ENCODE results near the gene DTWD2.

DNA sequence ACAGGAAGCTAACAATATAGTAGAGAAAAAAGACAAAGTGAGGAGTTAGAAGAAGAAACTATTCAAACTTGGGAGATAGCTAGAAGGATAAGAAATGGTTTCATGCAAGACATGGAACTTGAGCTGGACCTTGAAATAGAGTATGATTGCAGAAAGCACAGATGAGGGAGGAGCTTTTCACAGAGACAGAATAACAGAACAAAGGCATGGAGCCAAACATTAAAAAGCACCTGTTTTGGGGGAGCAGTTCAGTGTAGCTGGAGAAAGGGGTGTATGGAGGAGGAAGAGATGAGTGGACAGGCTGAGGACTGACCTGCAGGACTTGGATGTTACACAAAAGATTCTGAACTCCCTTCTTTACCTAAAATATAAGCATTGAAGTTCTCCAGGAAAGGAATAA is 25.2 kb downstream of the DTWD2 start:
- TF ChIP-seq, protein P1, sequence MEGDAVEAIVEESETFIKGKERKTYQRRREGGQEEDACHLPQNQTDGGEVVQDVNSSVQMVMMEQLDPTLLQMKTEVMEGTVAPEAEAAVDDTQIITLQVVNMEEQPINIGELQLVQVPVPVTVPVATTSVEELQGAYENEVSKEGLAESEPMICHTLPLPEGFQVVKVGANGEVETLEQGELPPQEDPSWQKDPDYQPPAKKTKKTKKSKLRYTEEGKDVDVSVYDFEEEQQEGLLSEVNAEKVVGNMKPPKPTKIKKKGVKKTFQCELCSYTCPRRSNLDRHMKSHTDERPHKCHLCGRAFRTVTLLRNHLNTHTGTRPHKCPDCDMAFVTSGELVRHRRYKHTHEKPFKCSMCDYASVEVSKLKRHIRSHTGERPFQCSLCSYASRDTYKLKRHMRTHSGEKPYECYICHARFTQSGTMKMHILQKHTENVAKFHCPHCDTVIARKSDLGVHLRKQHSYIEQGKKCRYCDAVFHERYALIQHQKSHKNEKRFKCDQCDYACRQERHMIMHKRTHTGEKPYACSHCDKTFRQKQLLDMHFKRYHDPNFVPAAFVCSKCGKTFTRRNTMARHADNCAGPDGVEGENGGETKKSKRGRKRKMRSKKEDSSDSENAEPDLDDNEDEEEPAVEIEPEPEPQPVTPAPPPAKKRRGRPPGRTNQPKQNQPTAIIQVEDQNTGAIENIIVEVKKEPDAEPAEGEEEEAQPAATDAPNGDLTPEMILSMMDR (conservative IDR thresholded peaks at IDR 0.05), result no peak
- TF ChIP-seq EZH2 (IDR thresholded peaks at IDR 0.05; ENCODE audit: low read depth), result no peak
